Urinary bladder (tissue), 4 donors: Measurements from ENCODE around the gene SATL1. TPM values are rescaled to one million over a fixed set of nuclear protein-coding genes. Genes with fewer than 3 reads are reported as not detected.
A peak's percentile ranks its signal among the peaks of the same experiment; 100 is the strongest.
"Not testable (repeated sequence)": the region's sequence is repeated elsewhere in the genome, so short reads cannot be mapped to it uniquely, and the experiment has no call there.

ENCODE experiments used
- DNase-seq: peaks from one replicate; pipeline ENCODE4 v3.0.0-alpha.2; 2015; ENCODE audit errors: extremely low spot score
- H3K27ac ChIP-seq: one replicate; pipeline ENCODE4 v1.5.1; 2013; ENCODE audit warnings: low read depth, mild to moderate bottlenecking, moderate library complexity
- H3K36me3 ChIP-seq: one replicate; pipeline ENCODE4 v1.6.1; 2013; ENCODE audit warnings: mild to moderate bottlenecking, moderate library complexity; ENCODE audit not compliant: insufficient read depth
- H3K4me1 ChIP-seq: one replicate; pipeline ENCODE4 v1.6.1; 2013; ENCODE audit warnings: mild to moderate bottlenecking, moderate library complexity; ENCODE audit not compliant: insufficient read depth
- H3K4me3 ChIP-seq: one replicate; pipeline ENCODE4 v1.5.1; 2013; ENCODE audit warnings: low read depth, low read length
- WGBS: extraction: QIAGEN DNeasy Blood & Tissue Kit; methylation state at CpG from one replicate; pipeline ENCODE4 v1.1.7; 2013; 5-methylcytosine and 5-hydroxymethylcytosine counted together
- polyA plus RNA-seq: library from polyadenylated mRNA; stranded (reverse); fragments of 200-250 nt; gene quantifications from one replicate; pipeline ENCODE4 v1.2.3, GENCODE V29; 2013
- total RNA-seq: library from RNA; depleted of rRNA; stranded (reverse); fragments of >200 nt; gene quantifications from one replicate; pipeline ENCODE4 v1.2.3, GENCODE V29; 2014
- donor health status: healthy with polysubstance abuse.
- donor health status: healthy.

SATL1 gene, protein sequence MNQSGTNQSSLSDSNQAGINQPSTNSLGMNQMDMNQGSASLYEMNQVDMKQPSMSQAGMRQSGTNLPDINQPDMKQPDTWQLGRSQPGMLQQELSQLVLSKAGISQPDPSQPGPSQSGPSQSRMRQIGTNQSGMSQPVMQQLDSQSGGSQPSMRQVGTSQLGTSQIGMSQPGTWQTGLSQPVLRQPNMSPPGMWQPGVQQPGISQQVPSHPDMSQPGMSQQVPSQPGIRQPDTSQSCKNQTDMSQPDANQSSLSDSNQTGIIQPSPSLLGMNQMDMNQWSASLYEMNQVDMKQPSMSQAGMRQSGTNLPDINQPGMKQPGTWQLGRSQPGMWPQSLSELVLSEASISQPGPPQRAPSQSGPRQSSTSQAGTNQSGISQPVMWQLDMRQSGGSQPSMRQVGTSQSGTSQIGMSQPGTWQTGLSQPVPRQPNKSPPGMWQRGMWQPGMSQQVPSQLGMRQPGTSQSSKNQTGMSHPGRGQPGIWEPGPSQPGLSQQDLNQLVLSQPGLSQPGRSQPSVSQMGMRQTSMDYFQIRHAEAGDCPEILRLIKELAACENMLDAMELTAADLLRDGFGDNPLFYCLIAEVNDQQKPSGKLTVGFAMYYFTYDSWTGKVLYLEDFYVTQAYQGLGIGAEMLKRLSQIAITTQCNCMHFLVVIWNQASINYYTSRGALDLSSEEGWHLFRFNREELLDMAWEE
- total RNA-seq, result 0.21 TPM
- not detected for polyA plus RNA-seq

DNA sequence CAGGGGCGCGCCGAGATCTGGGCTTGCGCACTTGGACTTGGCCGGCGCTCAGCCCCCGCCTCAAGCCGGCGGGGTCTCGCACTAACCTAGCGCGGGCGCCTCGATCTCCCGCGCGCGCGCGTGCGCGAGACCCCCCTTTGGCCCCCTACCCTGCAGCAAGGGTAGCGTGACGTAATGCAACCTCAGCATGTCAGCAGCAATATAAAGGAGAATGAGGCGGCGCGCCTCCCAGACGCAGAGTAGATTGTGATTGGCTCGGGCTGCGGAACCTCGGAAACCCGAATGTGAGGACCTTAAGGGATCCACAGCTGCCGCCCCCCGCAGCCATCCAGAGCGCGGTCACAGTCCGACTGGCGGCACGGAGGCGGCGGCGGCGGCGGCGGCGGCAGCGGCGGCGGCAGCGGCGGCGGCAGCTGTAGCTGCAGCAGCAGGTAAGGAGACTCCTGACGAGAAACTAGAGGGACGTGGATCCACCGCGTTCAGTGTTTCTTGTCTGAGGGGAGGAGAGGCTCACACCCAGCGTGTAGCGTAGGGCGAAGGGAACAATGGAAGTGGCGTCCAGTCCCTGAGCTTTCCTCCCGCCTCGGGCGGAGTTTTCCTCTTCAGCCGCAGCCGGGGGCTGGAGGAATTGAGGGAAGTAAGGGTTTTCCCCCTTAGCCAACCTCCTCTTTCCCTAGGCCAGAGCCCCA is at the start of gene SATL1, which contains the start of gene ZNF711:
TSS of gene SATL1 (minus strand) at position 19 of the 689 bp plus-strand sequence. CDS start 134,811 bp downstream, outside the sequence.
TSS of gene ZNF711 (plus strand) at position 231 of the 689 bp plus-strand sequence. CDS start 3,582 bp downstream, outside the sequence.
- no peaks in the 10 kb centered on the region for H3K36me3 ChIP-seq
- H3K27ac ChIP-seq, result peak within 1 kb of the TSS; percentile 28
- peak within 1 kb of the TSS; percentile 62 for H3K4me3 ChIP-seq
- 0% methylated on average over 62 of the region's 65 CpGs for WGBS
- DNase-seq, result peak; percentile 68
- H3K4me1 ChIP-seq, result no peaks in the 10 kb centered on the region

DNA sequence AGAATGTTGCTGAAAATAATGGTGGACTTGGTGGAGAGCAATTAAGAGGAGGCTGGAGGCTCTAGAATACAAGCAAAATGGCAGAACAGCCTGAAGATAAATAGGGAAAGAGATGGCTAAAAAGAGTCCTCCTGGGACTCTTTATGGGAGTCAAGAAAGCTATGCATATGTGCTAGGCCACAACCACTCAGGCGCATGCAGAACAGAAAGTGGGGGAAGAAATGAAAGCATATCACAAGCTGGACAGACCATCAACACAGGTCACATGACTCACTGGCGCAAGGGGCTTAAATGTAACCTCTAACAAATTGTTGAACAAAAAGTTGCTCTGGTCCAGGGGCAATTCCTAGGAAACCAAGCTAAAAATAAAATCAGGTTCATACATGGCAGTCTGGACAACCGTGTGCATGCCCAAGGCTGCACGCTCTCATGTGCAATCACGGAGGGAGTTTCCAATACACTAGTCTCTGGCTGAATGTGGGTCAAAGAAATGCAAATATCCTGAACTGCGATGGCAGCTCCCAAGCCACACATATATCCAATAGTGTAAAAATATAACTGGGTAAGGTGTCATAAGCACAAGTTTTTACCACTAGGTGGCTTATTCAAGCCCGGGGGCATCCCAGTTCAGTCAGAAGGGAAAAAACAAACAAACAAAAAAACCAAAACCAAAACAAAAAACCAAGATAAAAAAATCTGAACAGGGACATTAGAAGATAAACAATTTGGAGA is 45.6 kb upstream of the SATL1 start:
- H3K36me3 ChIP-seq, result no peaks in the 10 kb centered on the region
- WGBS, result 96% methylated on average over 7 of the region's 7 CpGs
- no peak overlapping the region for H3K4me3 ChIP-seq
- H3K27ac ChIP-seq, result no peak overlapping the region
- no peaks in the 10 kb centered on the region for H3K4me1 ChIP-seq
- no peak for DNase-seq

DNA sequence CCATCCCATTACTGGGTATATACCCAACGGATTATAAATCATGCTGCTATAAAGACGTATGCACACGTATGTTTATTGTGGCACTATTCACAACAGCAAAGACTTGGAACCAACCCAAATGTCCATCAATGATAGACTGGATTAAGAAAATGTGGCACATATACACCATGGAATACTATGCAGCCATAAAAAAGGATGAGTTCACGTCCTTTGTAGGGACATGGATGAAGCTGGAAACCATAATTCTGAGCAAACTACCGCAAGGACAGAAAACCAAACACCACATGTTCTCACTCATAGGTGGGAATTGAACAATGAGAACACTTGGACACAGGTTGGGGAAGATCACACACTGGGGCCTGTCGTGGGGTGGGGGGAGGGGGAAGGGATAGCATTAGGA is 41.7 kb upstream of the SATL1 start:
- not testable (repeated sequence) for H3K4me1 ChIP-seq, DNase-seq, H3K27ac ChIP-seq, H3K36me3 ChIP-seq, H3K4me3 ChIP-seq
- 76% methylated on average over 6 of the region's 6 CpGs for WGBS

DNA sequence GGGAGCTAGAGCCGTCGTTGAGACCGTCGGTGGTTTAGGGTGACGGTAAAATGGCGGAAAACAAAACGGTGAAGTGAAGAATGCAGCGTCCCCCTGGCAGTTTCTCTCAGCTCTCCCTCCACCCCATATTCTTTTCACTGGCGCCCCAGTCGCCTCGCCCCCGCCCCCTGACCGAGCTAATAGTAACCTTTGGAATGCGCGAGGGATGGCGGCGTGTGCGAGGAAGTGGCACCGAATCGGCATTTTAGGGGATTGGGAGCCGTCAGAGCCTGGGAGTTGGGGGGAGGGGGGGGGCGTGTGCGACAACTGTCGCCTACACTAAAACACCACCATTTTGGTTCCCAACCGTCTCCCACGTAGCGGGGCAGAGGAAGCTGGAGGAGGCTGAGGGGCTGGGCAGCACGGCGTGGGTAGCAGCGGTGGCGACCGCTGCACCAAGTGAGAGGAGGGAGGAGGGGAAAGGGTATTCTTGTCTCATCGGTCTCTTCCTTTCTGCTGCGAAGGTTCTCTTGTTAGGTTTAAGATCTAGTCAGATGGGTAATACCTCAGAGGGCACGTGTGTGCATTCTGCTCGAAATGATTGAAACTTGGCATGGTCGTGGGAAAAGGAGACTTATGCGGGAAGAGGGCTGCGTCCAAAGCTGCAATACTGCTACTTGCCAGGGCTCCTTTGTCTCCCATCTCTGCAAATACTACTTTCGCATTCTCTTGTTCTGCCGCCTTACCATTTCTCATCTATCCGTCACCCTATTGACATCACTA is 1.1 kb upstream of the SATL1 start:
- no peaks in the 10 kb centered on the region for H3K36me3 ChIP-seq
- no peaks in the 10 kb centered on the region for H3K4me1 ChIP-seq
- H3K4me3 ChIP-seq, result peak overlapping the region; percentile 62
- peak overlapping the region; percentile 28 for H3K27ac ChIP-seq
- WGBS, result 1% methylated on average over 42 of the region's 42 CpGs
- peak; percentile 21 for DNase-seq

DNA sequence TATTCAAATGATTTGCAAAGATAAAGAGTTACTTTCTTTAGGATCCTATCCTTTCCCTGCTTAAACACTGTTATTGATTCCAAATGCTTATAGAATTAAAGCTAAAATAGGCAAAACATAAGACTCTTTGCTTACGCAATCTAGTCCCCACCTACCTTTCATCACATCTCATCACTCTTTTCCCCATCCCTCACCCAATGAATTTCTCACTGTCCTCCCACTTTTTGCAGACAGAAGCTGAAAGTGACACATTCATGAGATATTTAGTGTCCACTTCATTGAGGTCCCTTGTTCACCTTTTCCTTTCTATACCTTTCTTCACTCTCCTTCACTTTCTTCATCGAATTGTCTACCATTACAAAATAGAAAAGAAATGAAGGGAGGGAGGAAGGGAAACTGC is 424 bp downstream of the SATL1 start:
- H3K36me3 ChIP-seq, result no peaks in the 10 kb centered on the region
- no peak for DNase-seq
- H3K4me1 ChIP-seq, result no peaks in the 10 kb centered on the region
- 19% methylated on average over 2 of the region's 2 CpGs for WGBS
- H3K27ac ChIP-seq, result no peak overlapping the region
- H3K4me3 ChIP-seq, result no peak overlapping the region

DNA sequence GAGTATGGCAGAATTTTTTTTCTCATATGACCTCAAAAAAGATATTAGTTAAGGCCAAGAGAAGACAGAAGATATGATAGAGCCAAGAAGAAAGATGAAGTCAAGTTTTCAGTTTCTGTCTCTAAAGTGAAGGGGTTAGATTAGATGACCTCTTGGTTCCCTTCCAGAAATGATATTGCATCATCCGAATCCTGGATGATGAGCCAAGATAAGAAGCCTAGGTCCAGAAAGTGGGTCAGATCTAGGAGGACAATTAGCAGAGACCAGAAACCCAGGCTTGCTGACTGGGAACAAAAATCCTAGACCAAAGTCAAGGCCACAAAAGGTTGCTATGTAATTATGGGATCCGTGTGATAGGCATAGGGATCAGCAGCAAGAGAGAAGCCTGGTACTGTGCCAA is 20.2 kb downstream of the SATL1 start:
- no peak for DNase-seq

DNA sequence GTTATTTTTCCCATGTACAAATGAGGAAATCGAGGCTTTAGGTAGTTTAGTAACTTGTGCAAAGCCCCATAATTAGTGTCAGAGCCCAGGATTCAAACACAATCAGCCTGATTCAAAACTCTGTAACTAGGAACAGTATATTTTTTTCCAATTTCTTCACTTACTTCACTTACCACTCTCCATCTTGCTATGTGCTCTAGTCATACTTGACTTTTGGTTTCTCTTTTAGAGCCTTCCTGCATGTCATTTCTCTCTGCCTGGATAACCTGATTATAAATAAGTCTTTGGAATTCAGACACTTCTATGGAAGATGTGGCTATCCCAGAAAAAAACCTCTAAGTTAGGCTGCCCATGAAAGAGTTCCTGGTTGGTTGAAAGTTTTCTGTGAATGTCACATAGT is 22.2 kb downstream of the SATL1 start:
- Histone ChIP-seq H3K4me1 (no peaks in the 10 kb centered on the region), H3K27ac (no peak overlapping the region), H3K4me3 (no peak overlapping the region), H3K36me3 (no peaks in the 10 kb centered on the region)
- 56% methylated on average over 1 of the region's 1 CpG for WGBS
- no peak for DNase-seq

More for the DNA sequence above, 20.2 kb downstream of the SATL1 start:
- H3K36me3 ChIP-seq, result no peaks in the 10 kb centered on the region
- H3K4me1 ChIP-seq, result no peaks in the 10 kb centered on the region
- no peak overlapping the region for H3K4me3 ChIP-seq
- WGBS, result 58% methylated on average over 2 of the region's 2 CpGs
- no peak overlapping the region for H3K27ac ChIP-seq

DNA sequence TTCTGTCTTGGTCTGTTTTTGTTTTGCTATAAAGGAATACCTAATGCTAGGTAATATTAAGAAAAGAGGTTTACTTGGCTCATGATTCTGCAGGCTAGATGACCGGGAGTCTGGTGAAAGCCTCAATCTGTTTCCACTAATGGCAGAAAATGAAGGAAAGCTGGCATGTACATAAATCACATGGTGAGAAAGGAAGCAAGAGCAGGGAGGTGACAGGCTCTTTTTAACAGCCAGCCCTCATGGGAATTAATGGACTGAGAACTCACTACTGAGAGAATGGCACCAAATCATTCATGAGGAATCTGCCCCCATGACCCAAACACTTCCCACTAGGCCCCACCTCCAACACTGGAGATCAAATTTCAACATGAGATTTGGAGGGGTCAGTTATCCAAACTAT is 27.6 kb downstream of the SATL1 start:
- Histone ChIP-seq H3K27ac (no peak overlapping the region), H3K4me1 (no peaks in the 10 kb centered on the region), H3K36me3 (no peaks in the 10 kb centered on the region), H3K4me3 (no peak overlapping the region)
- no peak for DNase-seq
- WGBS, result 65% methylated on average over 1 of the region's 1 CpG

DNA sequence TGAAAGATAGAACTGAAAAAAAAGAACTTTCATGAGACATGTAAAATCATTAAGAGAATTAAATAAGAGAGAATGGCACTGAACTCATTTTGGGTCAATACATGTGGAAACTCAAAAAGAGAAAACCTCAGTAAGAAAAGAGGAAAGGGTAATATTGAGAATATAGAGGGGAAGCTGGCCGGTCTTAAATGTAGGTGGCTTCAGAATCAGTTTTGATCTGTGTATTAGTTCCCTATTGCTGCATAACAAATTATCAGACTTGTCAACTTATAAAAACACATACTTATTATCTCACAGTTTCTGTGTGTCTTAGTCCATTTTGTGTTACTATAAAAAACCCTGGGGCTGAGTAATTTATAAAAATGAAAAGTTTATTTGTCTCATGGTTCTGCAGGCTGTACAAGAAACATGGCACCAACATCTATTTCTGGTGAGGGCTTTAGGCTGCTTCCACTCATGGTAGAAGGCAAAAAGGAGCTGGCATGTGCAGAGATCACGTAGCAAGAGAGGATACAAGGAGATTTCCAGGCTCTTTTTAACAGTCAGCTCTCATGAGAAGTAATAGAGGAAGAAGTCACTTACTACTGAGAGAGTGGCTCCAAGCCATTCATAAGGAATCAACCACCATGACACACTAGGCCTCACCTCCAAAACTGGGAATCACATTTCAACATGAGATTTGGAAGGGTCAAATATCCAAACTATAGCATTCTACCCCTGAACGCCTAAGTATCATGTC is 29.6 kb downstream of the SATL1 start:
- no peaks in the 10 kb centered on the region for H3K4me1 ChIP-seq
- H3K36me3 ChIP-seq, result no peaks in the 10 kb centered on the region
- H3K27ac ChIP-seq, result no peak overlapping the region
- WGBS, result 91% methylated on average over 3 of the region's 3 CpGs
- DNase-seq, result no peak
- no peak overlapping the region for H3K4me3 ChIP-seq

DNA sequence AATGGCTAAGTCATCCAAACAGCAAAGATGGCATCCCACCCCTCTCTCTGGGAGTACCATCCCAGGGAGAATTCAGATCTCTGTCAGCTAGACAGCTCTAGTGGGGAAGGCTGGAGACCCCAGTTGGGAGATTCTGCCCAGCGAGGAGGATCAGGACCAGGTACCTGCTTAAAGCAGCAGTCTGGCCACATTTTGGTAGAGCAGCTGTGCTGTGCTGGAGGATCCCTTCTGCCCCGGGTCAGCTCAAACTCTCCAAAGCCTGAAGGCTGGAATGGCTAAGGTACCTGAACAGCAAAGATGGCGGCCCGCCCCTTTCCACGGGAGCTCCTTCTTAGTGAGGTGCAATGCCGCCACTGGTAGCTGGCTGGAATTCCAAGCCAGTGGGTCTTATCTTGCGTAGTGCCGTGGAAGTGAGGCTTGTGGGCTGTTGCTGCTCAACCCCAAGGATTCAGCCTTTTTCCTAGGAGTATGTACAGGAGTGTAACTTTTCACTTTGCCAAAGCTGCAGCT is 40.1 kb downstream of the SATL1 start:
- no peaks in the 10 kb centered on the region for H3K4me1 ChIP-seq
- H3K27ac ChIP-seq, result no peak overlapping the region
- no peak for DNase-seq
- 96% methylated on average over 8 of the region's 8 CpGs for WGBS
- no peaks in the 10 kb centered on the region for H3K36me3 ChIP-seq
- no peak overlapping the region for H3K4me3 ChIP-seq

DNA sequence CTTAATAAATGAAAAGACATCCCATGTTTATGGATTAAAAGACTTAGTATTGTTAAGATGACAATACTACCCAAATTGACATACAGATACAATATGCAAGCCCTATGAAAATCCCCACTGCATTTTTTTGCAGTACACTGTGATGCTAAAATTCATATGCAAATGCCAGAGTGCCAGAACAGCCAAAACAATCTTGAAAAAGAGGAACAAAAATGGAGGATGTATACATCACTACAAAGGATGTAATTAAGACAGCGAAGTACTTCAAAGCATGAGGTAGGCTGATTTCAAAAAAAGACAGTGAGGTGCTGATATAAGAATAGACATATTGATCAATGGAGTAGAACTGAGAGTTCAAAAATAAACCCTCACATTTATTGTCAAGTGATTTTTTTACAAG is 47.3 kb downstream of the SATL1 start:
- H3K4me1 ChIP-seq, result no peaks in the 10 kb centered on the region
- H3K4me3 ChIP-seq, result no peak overlapping the region
- no peak overlapping the region for H3K27ac ChIP-seq
- 0% methylated on average over 1 of the region's 1 CpG for WGBS
- DNase-seq, result no peak
- H3K36me3 ChIP-seq, result no peaks in the 10 kb centered on the region

DNA sequence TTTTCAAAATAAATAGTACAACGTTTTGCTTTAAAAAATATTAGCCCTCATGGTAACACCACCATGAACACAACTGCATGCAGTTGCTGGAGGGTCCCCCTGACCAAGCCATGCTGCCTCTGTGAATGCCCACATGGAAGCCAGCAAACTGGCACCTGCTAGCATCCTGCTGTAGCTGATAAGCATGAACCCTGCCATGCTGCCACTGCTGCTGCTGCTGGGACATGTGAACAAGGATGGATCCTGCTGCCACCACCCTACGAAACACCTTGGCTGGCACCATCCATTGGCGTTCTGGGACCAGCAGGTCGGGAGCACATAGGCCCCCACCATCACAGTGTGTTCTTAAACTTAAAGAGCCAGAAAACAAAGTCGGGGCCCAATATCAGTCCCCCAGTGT is 83.9 kb downstream of the SATL1 start:
- H3K4me1 ChIP-seq, result no peaks in the 10 kb centered on the region
- no peak for DNase-seq
- H3K27ac ChIP-seq, result no peak overlapping the region
- no peak overlapping the region for H3K4me3 ChIP-seq
- 77% methylated on average over 5 of the region's 5 CpGs for WGBS
- H3K36me3 ChIP-seq, result no peaks in the 10 kb centered on the region
